ENCODE results near the gene SCGB1A1. TPM values are rescaled to one million over a fixed set of nuclear protein-coding genes. Genes with fewer than 3 reads are reported as not detected.

Gene SCGB1A1
- total and polyA plus RNA-seq, 4 donors, result 0.61 to 5.0 TPM; not detected in 2

GRCh38 chr11:62421996-62422395 lies 3.2 kb downstream of the SCGB1A1 start:
- WGBS, 2 donors, result 84 to 87% methylated on average over 7 of the region's 7 CpGs
- Histone ChIP-seq H3K27me3 (ENCODE audit: control insufficient read depth in 1 of 2, insufficient read depth in 2 of 2, low read length in 1 of 2) (no peaks in the 10 kb centered on the region), H3K36me3 (ENCODE audit: control insufficient read depth in 1 of 2, insufficient read depth in 2 of 2, low read length in 1 of 2) (no peaks in the 10 kb centered on the region), H3K27ac (ENCODE audit: low read depth in 1 of 2, low read length in 2 of 2) (no peak overlapping the region), H3K4me1 (ENCODE audit: control insufficient read depth in 1 of 2, insufficient read depth in 2 of 2, low read length in 2 of 2) (no peaks in the 10 kb centered on the region), H3K4me3 (ENCODE audit: low read length in 2 of 2) (no peak overlapping the region), H3K9me3 (ENCODE audit: control insufficient read depth, low read length) (no peaks in the 10 kb centered on the region)
- intact Hi-C loops (cut with DNase I), result no loop called here
- DNase-seq, result no peak
- ATAC-seq (ENCODE audit: low FRiP score), result no peak

DNA sequence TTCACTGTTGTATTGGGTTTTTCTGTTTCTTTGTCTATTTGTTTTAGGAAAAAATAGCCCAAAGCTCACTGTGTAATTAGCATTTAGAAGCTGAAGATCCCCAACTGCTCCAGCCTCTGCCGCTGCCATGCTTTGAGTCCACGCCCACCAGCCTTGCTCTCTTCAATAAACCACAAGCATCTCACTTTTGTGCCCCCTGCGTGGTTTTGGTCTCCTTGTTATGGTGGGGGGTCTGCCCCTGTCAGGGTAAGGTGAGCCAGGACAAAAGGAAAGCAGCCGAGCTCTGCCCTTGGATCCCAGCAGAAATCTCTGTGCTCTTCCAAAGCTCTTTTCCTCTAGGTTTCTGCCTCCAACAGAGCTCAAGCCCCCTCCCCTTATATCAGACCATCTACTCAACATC lies 4.2 kb downstream of the SCGB1A1 start:
- no peak overlapping the region for H3K4me3 ChIP-seq (ENCODE audit: low read length in 2 of 2)
- DNase-seq, result no peak
- H3K36me3 ChIP-seq (ENCODE audit: control insufficient read depth in 1 of 2, insufficient read depth in 2 of 2, low read length in 1 of 2), result no peaks in the 10 kb centered on the region
- no peak overlapping the region for H3K27ac ChIP-seq (ENCODE audit: low read depth in 1 of 2, low read length in 2 of 2)
- ATAC-seq (ENCODE audit: low FRiP score), result no peak
- H3K9me3 ChIP-seq (ENCODE audit: control insufficient read depth, low read length), result no peaks in the 10 kb centered on the region
- no peaks in the 10 kb centered on the region for H3K4me1 ChIP-seq (ENCODE audit: control insufficient read depth in 1 of 2, insufficient read depth in 2 of 2, low read length in 2 of 2)
- 82 to 87% methylated on average over 4 of the region's 4 CpGs for WGBS, 2 donors
- intact Hi-C loops (cut with DNase I), result no loop called here
- no peaks in the 10 kb centered on the region for H3K27me3 ChIP-seq (ENCODE audit: control insufficient read depth in 1 of 2, insufficient read depth in 2 of 2, low read length in 1 of 2)

DNA sequence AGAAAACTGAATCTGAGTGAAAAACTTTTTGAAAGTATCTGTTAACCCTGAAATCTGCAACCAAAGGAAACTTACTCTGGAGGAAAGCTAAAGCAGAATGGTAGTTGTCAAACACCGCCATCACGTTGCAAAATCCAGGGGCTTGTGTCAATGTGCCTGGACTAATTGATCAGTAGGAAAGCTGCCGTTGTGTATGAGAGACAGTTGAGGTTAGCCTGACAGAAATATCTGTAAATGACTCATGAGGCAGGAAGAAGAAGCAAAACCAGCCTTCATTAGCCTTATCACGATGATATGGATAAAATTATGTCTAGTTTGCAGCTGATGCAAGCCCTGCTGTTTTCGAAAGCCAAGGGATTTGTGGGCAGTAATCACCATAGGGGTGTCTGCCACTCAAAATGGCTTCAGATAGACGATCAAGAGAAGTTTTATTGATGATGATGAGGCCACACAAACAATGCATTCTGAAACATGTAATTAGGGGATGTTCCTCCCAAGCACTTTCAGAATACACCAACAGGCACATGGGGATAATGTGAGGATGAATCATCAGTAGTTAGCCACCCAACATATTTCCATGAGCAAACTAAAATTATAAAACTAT lies 8.9 kb downstream of the SCGB1A1 start:
- H3K27ac ChIP-seq (ENCODE audit: low read depth in 1 of 2, low read length in 2 of 2), result no peak overlapping the region
- H3K36me3 ChIP-seq (ENCODE audit: control insufficient read depth in 1 of 2, insufficient read depth in 2 of 2, low read length in 1 of 2), result no peaks in the 10 kb centered on the region
- ATAC-seq (ENCODE audit: low FRiP score) (no peak), DNase-seq (no peak)
- H3K9me3 ChIP-seq (ENCODE audit: control insufficient read depth, low read length), result no peaks in the 10 kb centered on the region
- H3K4me3 ChIP-seq (ENCODE audit: low read length in 2 of 2), result no peak overlapping the region
- intact Hi-C loops (cut with DNase I), result no loop called here
- H3K4me1 ChIP-seq (ENCODE audit: control insufficient read depth in 1 of 2, insufficient read depth in 2 of 2, low read length in 2 of 2), result no peaks in the 10 kb centered on the region
- H3K27me3 ChIP-seq (ENCODE audit: control insufficient read depth in 1 of 2, insufficient read depth in 2 of 2, low read length in 1 of 2), result no peaks in the 10 kb centered on the region
- WGBS, 2 donors, result 71 to 75% methylated on average over 6 of the region's 6 CpGs

- 58 to 63% methylated on average over 8 of the region's 8 CpGs for WGBS, 2 donors
- Histone ChIP-seq H3K36me3 (ENCODE audit: control insufficient read depth in 1 of 2, insufficient read depth in 2 of 2, low read length in 1 of 2) (no peaks in the 10 kb centered on the region), H3K9me3 (ENCODE audit: control insufficient read depth, low read length) (no peaks in the 10 kb centered on the region), H3K4me1 (ENCODE audit: control insufficient read depth in 1 of 2, insufficient read depth in 2 of 2, low read length in 2 of 2) (no peaks in the 10 kb centered on the region), H3K27me3 (ENCODE audit: control insufficient read depth in 1 of 2, insufficient read depth in 2 of 2, low read length in 1 of 2) (no peaks in the 10 kb centered on the region), H3K27ac (ENCODE audit: low read depth in 1 of 2, low read length in 2 of 2) (no peak overlapping the region), H3K4me3 (ENCODE audit: low read length in 2 of 2) (no peak overlapping the region)
- intact Hi-C loops (cut with DNase I), result no loop called here
- no peak for ATAC-seq (ENCODE audit: low FRiP score)
- DNase-seq, result no peak
Measured at GRCh38 chr11:62428871-62429560, 10.2 kb downstream of the SCGB1A1 start.

DNA sequence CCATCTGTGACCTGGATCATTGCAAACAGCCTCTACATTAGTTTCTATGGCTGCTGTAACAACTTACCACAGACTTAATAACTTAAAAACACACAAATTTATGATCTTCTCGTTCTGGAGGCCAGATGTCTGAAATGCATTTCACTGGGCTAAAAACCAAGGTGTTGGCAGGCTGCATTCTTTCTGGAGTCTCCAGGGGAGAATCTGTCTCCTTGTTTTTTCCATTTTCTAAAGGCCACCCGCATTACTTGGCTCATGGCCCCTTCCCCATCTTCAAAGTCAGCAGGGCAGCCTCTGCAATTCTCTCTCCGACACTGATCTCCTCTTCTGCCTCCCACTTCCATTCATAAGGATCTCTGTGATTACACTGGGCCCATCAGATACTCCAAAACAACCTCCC lies 11.6 kb downstream of the SCGB1A1 start:
- DNase-seq (no peak), ATAC-seq (ENCODE audit: low FRiP score) (peak; percentile 52)
- intact Hi-C loops (cut with DNase I), result loop anchor here in 1 of 2 donors (5.0 kb wide), 1 partner anchor 77 kb away; no protein-coding TSS in a partner anchor
- no peak overlapping the region for H3K4me3 ChIP-seq (ENCODE audit: low read length in 2 of 2)
- 73 to 82% methylated on average over 3 of the region's 3 CpGs for WGBS, 2 donors
- no peak overlapping the region for H3K27ac ChIP-seq (ENCODE audit: low read depth in 1 of 2, low read length in 2 of 2)
- H3K4me1 ChIP-seq (ENCODE audit: control insufficient read depth in 1 of 2, insufficient read depth in 2 of 2, low read length in 2 of 2), result no peaks in the 10 kb centered on the region
- H3K27me3 ChIP-seq (ENCODE audit: control insufficient read depth in 1 of 2, insufficient read depth in 2 of 2, low read length in 1 of 2), result no peaks in the 10 kb centered on the region
- H3K9me3 ChIP-seq (ENCODE audit: control insufficient read depth, low read length), result no peaks in the 10 kb centered on the region
- H3K36me3 ChIP-seq (ENCODE audit: control insufficient read depth in 1 of 2, insufficient read depth in 2 of 2, low read length in 1 of 2), result no peaks in the 10 kb centered on the region

DNA sequence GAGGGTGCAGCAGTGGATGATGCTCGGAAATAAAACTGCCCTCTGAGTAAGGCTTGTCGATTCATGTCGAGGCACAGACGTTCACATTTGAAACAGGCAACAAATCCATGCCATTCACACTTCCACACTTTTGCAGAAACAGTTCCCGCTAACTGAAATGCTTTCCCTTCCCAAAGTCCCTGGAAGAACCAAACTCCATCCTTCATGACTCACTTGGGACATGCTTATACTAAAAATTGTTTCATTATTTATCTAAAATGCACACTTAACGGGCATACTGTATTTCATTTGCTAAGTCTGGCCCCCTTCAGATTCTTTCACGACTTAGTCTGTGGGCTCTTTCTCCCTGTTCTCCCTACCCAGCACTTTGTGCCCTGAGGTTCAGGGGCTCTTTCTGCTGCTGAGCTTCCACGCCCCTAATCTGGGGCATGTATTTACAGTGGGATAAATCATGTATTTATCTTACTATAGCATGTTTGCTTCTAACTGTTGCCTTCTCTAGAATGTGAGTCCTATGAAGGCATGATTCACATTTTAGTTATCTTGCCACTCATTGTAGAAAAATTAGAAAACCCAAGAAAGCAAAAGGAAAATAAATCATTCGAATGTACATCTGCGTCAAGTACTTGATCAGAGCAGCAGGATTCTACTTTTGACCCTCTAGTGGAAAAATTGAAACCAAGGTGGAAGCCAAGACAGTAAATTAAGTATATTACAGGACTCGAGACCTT lies 12.5 kb downstream of the SCGB1A1 start:
- intact Hi-C loops (cut with DNase I), result loop anchor here in 1 of 2 donors (5.0 kb wide), 1 partner anchor 76 kb away; no protein-coding TSS in a partner anchor
- DNase-seq (no peak), ATAC-seq (ENCODE audit: low FRiP score) (no peak)
- H3K9me3 ChIP-seq (ENCODE audit: control insufficient read depth, low read length), result no peaks in the 10 kb centered on the region
- no peaks in the 10 kb centered on the region for H3K4me1 ChIP-seq (ENCODE audit: control insufficient read depth in 1 of 2, insufficient read depth in 2 of 2, low read length in 2 of 2)
- H3K27me3 ChIP-seq (ENCODE audit: control insufficient read depth in 1 of 2, insufficient read depth in 2 of 2, low read length in 1 of 2), result no peaks in the 10 kb centered on the region
- H3K36me3 ChIP-seq (ENCODE audit: control insufficient read depth in 1 of 2, insufficient read depth in 2 of 2, low read length in 1 of 2), result no peaks in the 10 kb centered on the region
- 43 to 57% methylated on average over 11 of the region's 11 CpGs for WGBS, 2 donors
- H3K27ac ChIP-seq (ENCODE audit: low read depth in 1 of 2, low read length in 2 of 2), result no peak overlapping the region
- no peak overlapping the region for H3K4me3 ChIP-seq (ENCODE audit: low read length in 2 of 2)

DNA sequence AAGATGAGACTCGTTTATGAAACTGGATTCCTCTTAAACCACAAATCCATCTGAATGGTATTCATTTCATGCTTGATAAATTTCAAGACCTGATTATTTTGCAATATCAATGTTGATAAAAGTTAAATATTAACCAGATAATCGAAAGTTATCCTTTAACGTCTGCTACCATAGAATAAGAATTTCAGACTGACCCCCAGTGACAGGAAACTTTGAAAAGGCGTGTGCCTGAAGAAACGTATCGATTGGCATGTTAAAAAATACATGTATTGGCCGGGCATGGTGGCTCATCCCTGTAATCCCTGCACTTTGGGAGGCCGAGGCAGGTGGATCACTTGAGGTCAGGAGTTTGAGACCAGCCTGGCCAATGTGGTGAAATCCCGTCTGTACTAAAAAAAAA lies 13.9 kb downstream of the SCGB1A1 start:
- H3K4me3 ChIP-seq (ENCODE audit: low read length in 2 of 2), result no peak overlapping the region
- 73 to 80% methylated on average over 9 of the region's 9 CpGs for WGBS, 2 donors
- no peak overlapping the region for H3K27ac ChIP-seq (ENCODE audit: low read depth in 1 of 2, low read length in 2 of 2)

GRCh38 chr11:62433141-62433903 lies 14.5 kb downstream of the SCGB1A1 start:
- Histone ChIP-seq H3K27me3 (ENCODE audit: control insufficient read depth in 1 of 2, insufficient read depth in 2 of 2, low read length in 1 of 2) (no peaks in the 10 kb centered on the region), H3K4me3 (ENCODE audit: low read length in 2 of 2) (no peak overlapping the region), H3K4me1 (ENCODE audit: control insufficient read depth in 1 of 2, insufficient read depth in 2 of 2, low read length in 2 of 2) (no peaks in the 10 kb centered on the region), H3K27ac (ENCODE audit: low read depth in 1 of 2, low read length in 2 of 2) (no peak overlapping the region), H3K36me3 (ENCODE audit: control insufficient read depth in 1 of 2, insufficient read depth in 2 of 2, low read length in 1 of 2) (no peaks in the 10 kb centered on the region), H3K9me3 (ENCODE audit: control insufficient read depth, low read length) (no peaks in the 10 kb centered on the region)
- 20 to 25% methylated on average over 16 of the region's 16 CpGs for WGBS, 2 donors
- DNase-seq (no peak), ATAC-seq (ENCODE audit: low FRiP score) (peak; percentile 4)
- intact Hi-C loops (cut with DNase I), result loop anchor here in 1 of 2 donors (5.0 kb wide), 1 partner anchor 74 kb away; no protein-coding TSS in a partner anchor

More for the DNA sequence above, 13.9 kb downstream of the SCGB1A1 start:
- H3K4me1 ChIP-seq (ENCODE audit: control insufficient read depth in 1 of 2, insufficient read depth in 2 of 2, low read length in 2 of 2), result no peaks in the 10 kb centered on the region
- no peak for ATAC-seq (ENCODE audit: low FRiP score)
- DNase-seq, result no peak
- intact Hi-C loops (cut with DNase I), result loop anchor here in 1 of 2 donors (5.0 kb wide), 1 partner anchor 75 kb away; no protein-coding TSS in a partner anchor
- no peaks in the 10 kb centered on the region for H3K36me3 ChIP-seq (ENCODE audit: control insufficient read depth in 1 of 2, insufficient read depth in 2 of 2, low read length in 1 of 2)
- no peaks in the 10 kb centered on the region for H3K9me3 ChIP-seq (ENCODE audit: control insufficient read depth, low read length)
- H3K27me3 ChIP-seq (ENCODE audit: control insufficient read depth in 1 of 2, insufficient read depth in 2 of 2, low read length in 1 of 2), result no peaks in the 10 kb centered on the region
